Common myeloid progenitor, CD34-positive (primary cell): ENCODE results near the gene ZNF536.

Experiments
- CTCF ChIA-PET: fragments of 350-600 bp; sonication (Branson Sonifier 250); formaldehyde crosslinking; loops from one replicate; lab custom pipeline; 2021; ENCODE audit warnings: antibody characterized with exemption; lab: Charles Lee
- POLR2A ChIA-PET: fragments of 350-600 bp; sonication (Branson Sonifier 250); formaldehyde crosslinking; loops from one replicate; lab custom pipeline; 2021; ENCODE audit warnings: antibody characterized with exemption; lab: Charles Lee
- DNase-seq, 3 donors: peaks; one replicate each; pipeline versions ENCODE4 v3.0.0 to v3.0.0-alpha.2; 2013
- H3K27ac ChIP-seq, 2 experiments: 1 replicate in 1 of 2; 2 replicates in 1 of 2; pipeline ENCODE4 v1.7.0; 2013; ENCODE audit warnings: inconsistent platforms in 2 of 2, low read length in 2 of 2, mild to moderate bottlenecking in 2 of 2, low read depth in 1 of 2, moderate library complexity in 1 of 2; ENCODE audit not compliant: severe bottlenecking in 2 of 2, insufficient read depth in 1 of 2, poor library complexity in 1 of 2
- H3K27me3 ChIP-seq, 5 experiments: replicated peaks in 2 of 5; 1 replicate in 3 of 5; 2 replicates in 2 of 5; pipeline versions ENCODE4 v1.6.1 to v1.7.0; 2013; ENCODE audit warnings: low read length in 4 of 5, mild to moderate bottlenecking in 2 of 5, moderate library complexity in 2 of 5, inconsistent platforms in 1 of 5; ENCODE audit not compliant: insufficient read depth in 5 of 5, control insufficient read depth in 4 of 5
- H3K36me3 ChIP-seq, 4 experiments: 1 replicate in 2 of 4; 2 replicates in 2 of 4; pipeline versions ENCODE4 v1.6.1 to v1.7.0; 2013; ENCODE audit warnings: low read length in 3 of 4, control low read depth in 1 of 4, mild to moderate bottlenecking in 1 of 4; ENCODE audit not compliant: control insufficient read depth in 4 of 4, insufficient read depth in 4 of 4
- H3K4me1 ChIP-seq, 4 experiments: 1 replicate in 3 of 4; 2 replicates in 1 of 4; pipeline versions ENCODE4 v1.6.1 to v1.7.1; 2013; ENCODE audit warnings: low read length in 3 of 4, mild to moderate bottlenecking in 3 of 4, control low read depth in 1 of 4, inconsistent platforms in 1 of 4, moderate library complexity in 1 of 4; ENCODE audit not compliant: control insufficient read depth in 4 of 4, insufficient read depth in 4 of 4; ENCODE audit errors: control extremely low read depth in 1 of 4
- H3K4me3 ChIP-seq, 7 experiments: 1 replicate in 4 of 7; 2 replicates in 3 of 7; pipeline versions ENCODE4 v1.5.1 to v1.7.0; 2013; ENCODE audit warnings: mild to moderate bottlenecking in 7 of 7, low read length in 6 of 7, moderate library complexity in 6 of 7, inconsistent platforms in 2 of 7, low read depth in 2 of 7, control low read depth in 1 of 7; ENCODE audit not compliant: insufficient read depth in 4 of 7, control insufficient read depth in 1 of 7; ENCODE audit errors: extremely low read depth in 1 of 7
- H3K9me3 ChIP-seq, 5 experiments: 1 replicate in 4 of 5; 2 replicates in 1 of 5; pipeline versions ENCODE4 v1.6.1 to v1.7.1; 2013; ENCODE audit warnings: low read length in 4 of 5, mild to moderate bottlenecking in 2 of 5, inconsistent platforms in 1 of 5, low read depth in 1 of 5, moderate library complexity in 1 of 5; ENCODE audit not compliant: control insufficient read depth in 4 of 5, insufficient read depth in 2 of 5; ENCODE audit errors: control extremely low read depth in 1 of 5
- WGBS: methylation state at CpG from one replicate; pipeline ENCODE4 v1.1.5; 2013; ENCODE audit not compliant: insufficient coverage; 5-methylcytosine and 5-hydroxymethylcytosine counted together

The ZNF536 gene

GRCh38 chr19:30555075-30555790 is 183.0 kb downstream of the ZNF536 start:
- Histone ChIP-seq H3K9me3 (no peaks in the 10 kb centered on the region), H3K4me3 (no peak overlapping the region), H3K27ac (no peak overlapping the region), H3K4me1 (peaks cover 5 to 14% (median 9%) of the 10 kb centered on the region in 4 experiments), H3K36me3 (no peaks in the 10 kb centered on the region), H3K27me3 (peaks cover 0 to 13% (median 2%) of the 10 kb centered on the region in 5 experiments)
- ChIA-PET POLR2A (no interaction called here), CTCF (interaction anchor here (1.1 kb wide), 1 partner anchor 11 kb away, joined by 3 read pairs; no protein-coding TSS in a partner anchor)
- DNase-seq = no peak
- WGBS = 73% methylated on average over 12 of the region's 12 CpGs

GRCh38 chr19:30555791-30556110 is 183.6 kb downstream of the ZNF536 start:
- CTCF ChIA-PET = interaction anchor here (1.1 kb wide), 1 partner anchor 10 kb away, joined by 3 read pairs; no protein-coding TSS in a partner anchor
- Histone ChIP-seq H3K9me3 (no peaks in the 10 kb centered on the region), H3K27ac (no peak overlapping the region), H3K4me1 (peaks cover 5 to 10% (median 7%) of the 10 kb centered on the region in 4 experiments), H3K36me3 (no peaks in the 10 kb centered on the region), H3K4me3 (no peak overlapping the region), H3K27me3 (peaks cover 0 to 14% (median 2%) of the 10 kb centered on the region in 5 experiments)
- POLR2A ChIA-PET = no interaction called here
- WGBS = no CpG with 5 or more reads among the region's 1 CpG
- no peak for DNase-seq

DNA sequence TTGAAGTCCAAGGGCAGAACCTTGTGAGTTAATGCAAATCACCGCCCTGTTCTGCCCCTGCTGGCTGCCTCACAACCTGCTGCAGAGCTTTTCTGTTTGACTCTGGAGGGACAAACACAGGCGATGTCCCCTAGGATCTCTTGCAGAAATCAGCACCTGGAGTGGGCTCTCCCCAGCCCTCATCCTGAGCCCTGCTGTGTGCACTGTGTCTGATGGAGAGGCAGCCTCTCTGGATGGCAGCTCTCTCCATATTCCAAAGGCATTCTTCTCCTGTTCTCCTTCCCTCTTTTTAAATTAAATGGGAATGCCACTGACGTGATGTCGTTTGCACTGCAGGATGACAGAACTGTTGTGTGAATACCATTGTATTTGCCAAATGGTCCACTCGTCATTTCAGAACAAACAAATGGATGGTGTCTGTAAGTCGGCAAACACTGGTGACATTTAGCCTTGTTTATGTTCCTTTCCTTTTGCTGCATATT is 184.1 kb downstream of the ZNF536 start:
- ChIA-PET POLR2A (no interaction called here), CTCF (interaction anchor here (1.1 kb wide), 1 partner anchor 10 kb away, joined by 3 read pairs; no protein-coding TSS in a partner anchor)
- peaks cover 0 to 15% (median 2%) of the 10 kb centered on the region in 5 experiments for H3K27me3 ChIP-seq
- 90% methylated on average over 3 of the region's 6 CpGs for WGBS
- no peaks in the 10 kb centered on the region for H3K9me3 ChIP-seq
- H3K4me3 ChIP-seq = no peak overlapping the region
- H3K27ac ChIP-seq = no peak overlapping the region
- peaks cover under 1 to 5% (median 4%) of the 10 kb centered on the region in 4 experiments for H3K4me1 ChIP-seq
- no peak for DNase-seq
- H3K36me3 ChIP-seq = no peaks in the 10 kb centered on the region

- Histone ChIP-seq H3K4me3 (no peak overlapping the region), H3K27ac (no peak overlapping the region), H3K36me3 (no peaks in the 10 kb centered on the region), H3K27me3 (peaks cover 0 to 16% (median 2%) of the 10 kb centered on the region in 5 experiments), H3K4me1 (no peaks in the 10 kb centered on the region), H3K9me3 (no peaks in the 10 kb centered on the region)
- no CpG with 5 or more reads among the region's 4 CpGs for WGBS
- ChIA-PET POLR2A (no interaction called here), CTCF (no interaction called here)
- no peak for DNase-seq
Measured at GRCh38 chr19:30557212-30557611, 185.0 kb downstream of the ZNF536 start.

DNA sequence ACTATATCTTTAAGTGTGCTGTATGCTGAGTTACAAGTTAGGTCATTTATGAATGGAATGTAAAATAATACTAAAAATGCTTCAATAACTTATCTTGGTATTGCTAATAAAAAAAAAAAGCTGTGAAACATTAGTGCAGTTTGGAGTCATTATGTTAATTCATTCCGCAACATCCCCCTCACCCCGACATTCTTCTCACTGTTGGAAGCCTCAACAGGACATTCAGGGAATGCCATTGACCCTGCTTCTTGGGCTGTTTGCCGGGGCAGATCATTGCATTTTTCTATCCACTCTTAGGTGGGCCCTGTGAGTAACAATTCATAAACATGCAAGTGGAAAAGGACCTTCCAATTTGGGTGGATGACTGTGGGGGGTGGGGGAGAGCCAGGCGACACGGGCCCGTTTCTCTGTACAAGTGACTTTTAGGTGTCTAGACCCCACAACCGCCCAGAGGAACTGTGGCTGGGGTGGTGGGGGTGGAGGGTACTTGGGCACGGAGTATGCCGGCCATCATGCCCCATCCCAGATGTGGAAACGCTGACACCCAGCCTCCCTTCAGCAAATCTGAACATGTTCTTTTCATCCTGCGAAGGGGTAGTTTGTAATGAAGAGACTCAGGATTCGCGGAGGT is 185.9 kb downstream of the ZNF536 start:
- DNase-seq = no peak
- Histone ChIP-seq H3K4me1 (no peaks in the 10 kb centered on the region), H3K27ac (no peak overlapping the region), H3K4me3 (no peak overlapping the region), H3K9me3 (no peaks in the 10 kb centered on the region), H3K36me3 (no peaks in the 10 kb centered on the region), H3K27me3 (peaks cover 0 to 16% (median 2%) of the 10 kb centered on the region in 5 experiments)
- ChIA-PET CTCF (no interaction called here), POLR2A (no interaction called here)
- 85% methylated on average over 11 of the region's 13 CpGs for WGBS

GRCh38 chr19:30558793-30559192 is 186.6 kb downstream of the ZNF536 start:
- 98% methylated on average over 4 of the region's 6 CpGs for WGBS
- DNase-seq = no peak
- no peaks in the 10 kb centered on the region for H3K4me1 ChIP-seq
- POLR2A ChIA-PET = no interaction called here
- no peaks in the 10 kb centered on the region for H3K36me3 ChIP-seq
- CTCF ChIA-PET = no interaction called here
- H3K9me3 ChIP-seq = no peaks in the 10 kb centered on the region
- H3K27me3 ChIP-seq = peaks cover 0 to 16% (median 4%) of the 10 kb centered on the region in 5 experiments
- no peak overlapping the region for H3K4me3 ChIP-seq
- H3K27ac ChIP-seq = no peak overlapping the region

DNA sequence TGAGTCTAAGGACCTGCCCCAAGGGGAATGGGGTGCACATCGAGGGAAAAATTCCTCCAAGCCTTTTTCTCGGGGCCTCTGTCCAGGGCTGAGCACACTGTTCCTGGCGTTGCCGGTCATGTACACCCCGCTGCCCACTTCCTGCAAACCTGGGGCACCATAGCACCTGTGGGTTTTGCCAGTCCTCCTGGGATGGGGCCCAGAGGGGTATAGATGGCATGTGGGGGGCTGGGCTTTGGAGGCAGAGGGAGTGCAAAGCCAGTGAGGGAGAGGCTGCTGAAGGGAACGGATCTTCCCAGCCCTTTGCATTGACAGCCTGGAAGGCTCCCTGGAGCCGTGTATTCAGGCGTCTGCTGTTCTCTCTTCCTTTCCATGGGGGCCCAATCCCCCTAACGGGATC is 187.3 kb downstream of the ZNF536 start:
- CTCF ChIA-PET = no interaction called here

More for the DNA sequence above, 187.3 kb downstream of the ZNF536 start:
- Histone ChIP-seq H3K27me3 (peaks cover 0 to 18% (median 4%) of the 10 kb centered on the region in 5 experiments), H3K36me3 (no peaks in the 10 kb centered on the region), H3K27ac (no peak overlapping the region), H3K4me1 (no peaks in the 10 kb centered on the region), H3K9me3 (no peaks in the 10 kb centered on the region), H3K4me3 (no peak overlapping the region)
- WGBS = 94% methylated on average over 9 of the region's 9 CpGs
- POLR2A ChIA-PET = no interaction called here
- DNase-seq = no peak
